ENCODE measurements around the gene CTNND2. TPM values are rescaled to one million over a fixed set of nuclear protein-coding genes. Genes with fewer than 3 reads are reported as not detected.

Gene CTNND2
- total RNA-seq, 6 donors from 2014 or later: 1.1 to 12.4 (median 3.2) TPM

- no peak for ATAC-seq (ENCODE audit: low FRiP score in 2 of 2)
- Histone ChIP-seq H3K36me3 (no peaks in the 10 kb centered on the region), H3K4me1 (no peaks in the 10 kb centered on the region), H3K9me3 (no peaks in the 10 kb centered on the region), H3K4me3 (no peak overlapping the region), H3K27me3 (no peaks in the 10 kb centered on the region), H3K27ac (no peak overlapping the region)
- DNase-seq: peak in 1 of 2 donors; percentile 71
- TF ChIP-seq POLR2AphosphoS5 (IDR thresholded peaks at IDR 0.05) (no peak), POLR2A (IDR thresholded peaks at IDR 0.05) (no peak), CTCF (IDR thresholded peaks at IDR 0.05) (no peak), EP300 (IDR thresholded peaks at IDR 0.05) (no peak)
- 82% methylated on average over 16 of the region's 16 CpGs for WGBS, 2 donors
Observed at GRCh38 chr5:11346336-11346735, 557.9 kb downstream of the CTNND2 start.

GRCh38 chr5:11335881-11336760 is 568.1 kb downstream of the CTNND2 start:
- ATAC-seq (ENCODE audit: low FRiP score in 2 of 2) (no peak), DNase-seq (no peak)
- Histone ChIP-seq H3K9me3 (no peaks in the 10 kb centered on the region), H3K4me1 (no peaks in the 10 kb centered on the region), H3K27me3 (no peaks in the 10 kb centered on the region), H3K4me3 (no peak overlapping the region), H3K36me3 (no peaks in the 10 kb centered on the region), H3K27ac (no peak overlapping the region)
- no peak for TF ChIP-seq EP300 (IDR thresholded peaks at IDR 0.05)
- TF ChIP-seq POLR2A (IDR thresholded peaks at IDR 0.05): no peak
- TF ChIP-seq POLR2AphosphoS5 (IDR thresholded peaks at IDR 0.05): no peak
- no peak for TF ChIP-seq CTCF (IDR thresholded peaks at IDR 0.05)
- 75 to 86% methylated on average over 3 of the region's 3 CpGs for WGBS, 2 donors

- no peaks in the 10 kb centered on the region for H3K36me3 ChIP-seq
- ATAC-seq (ENCODE audit: low FRiP score in 2 of 2): no peak
- H3K27ac ChIP-seq: no peak overlapping the region
- H3K4me1 ChIP-seq: no peaks in the 10 kb centered on the region
- H3K27me3 ChIP-seq: no peaks in the 10 kb centered on the region
- no peaks in the 10 kb centered on the region for H3K9me3 ChIP-seq
- 82 to 89% methylated on average over 3 of the region's 3 CpGs for WGBS, 2 donors
- no peak for TF ChIP-seq POLR2A (IDR thresholded peaks at IDR 0.05)
- TF ChIP-seq EP300 (IDR thresholded peaks at IDR 0.05): no peak
- no peak for TF ChIP-seq CTCF (IDR thresholded peaks at IDR 0.05)
- no peak for TF ChIP-seq POLR2AphosphoS5 (IDR thresholded peaks at IDR 0.05)
- H3K4me3 ChIP-seq: no peak overlapping the region
- DNase-seq: no peak
Observed at GRCh38 chr5:11334404-11334803, 569.8 kb downstream of the CTNND2 start.

- ATAC-seq (ENCODE audit: low FRiP score in 2 of 2): no peak
- no peak for DNase-seq
- TF ChIP-seq CTCF (IDR thresholded peaks at IDR 0.05) (no peak), EP300 (IDR thresholded peaks at IDR 0.05) (no peak), POLR2A (IDR thresholded peaks at IDR 0.05) (no peak), POLR2AphosphoS5 (IDR thresholded peaks at IDR 0.05) (no peak)
Observed at GRCh38 chr5:11329679-11330078, 574.6 kb downstream of the CTNND2 start.

More at GRCh38 chr5:11329679-11330078, 574.6 kb downstream of the CTNND2 start:
- no peak overlapping the region for H3K4me3 ChIP-seq
- H3K9me3 ChIP-seq: no peaks in the 10 kb centered on the region
- WGBS, 2 donors: 74 to 76% methylated on average over 5 of the region's 5 CpGs
- no peaks in the 10 kb centered on the region for H3K4me1 ChIP-seq
- no peak overlapping the region for H3K27ac ChIP-seq
- H3K27me3 ChIP-seq: no peaks in the 10 kb centered on the region
- H3K36me3 ChIP-seq: no peaks in the 10 kb centered on the region
